Endothelial cell of umbilical vein (primary cell): Measurements from ENCODE around the gene NBEA. TPM values are rescaled to one million over a fixed set of nuclear protein-coding genes. Genes with fewer than 3 reads are reported as not detected.

Source experiments
- BruUV-seq: library from RNA; stranded (reverse); fragments of 400-500 nt; replicated peaks from 2 replicates; lab custom pipeline; 2021; lab: Mats Ljungman, UMichigan
- CTCF ChIA-PET: fragments of 300-600, 350-600 bp; sonication (Branson Sonifier 250); formaldehyde crosslinking; loops from one replicate; lab custom pipeline; 2021; ENCODE audit warnings: antibody characterized with exemption, inconsistent platforms; lab: Charles Lee
- POLR2A ChIA-PET: fragments of 300-600, 350-600 bp; sonication (Branson Sonifier 250); formaldehyde crosslinking; loops from one replicate; lab custom pipeline; 2021; ENCODE audit warnings: antibody characterized with exemption, inconsistent platforms; lab: Charles Lee
- DNase-seq: peaks from one replicate; pipeline ENCODE4 v3.0.0-alpha.2; 2011; ENCODE audit warnings: low read depth, low spot score
- FAIRE-seq: peaks from 2 replicates; lab custom pipeline; 2011; peaks lifted over from hg19 to GRCh38; lab: Jason Lieb, UNC
- H2AFZ ChIP-seq: 2 replicates; pipeline ENCODE4 v1.6.0; 2012; ENCODE audit warnings: low read depth, low read length, control low read depth, inconsistent platforms
- H3K27ac ChIP-seq: 2 replicates; pipeline ENCODE4 v1.5.1; 2011; ENCODE audit warnings: low read depth, mild to moderate bottlenecking, control low read depth, low read length, moderate library complexity; ENCODE audit not compliant: insufficient read depth
- H3K27me3 ChIP-seq, 2 experiments: 2 replicates each; pipeline versions ENCODE4 v1.6.0 to v1.6.1; 2011; ENCODE audit warnings: low read length in 2 of 2, mixed read lengths in 1 of 2; ENCODE audit not compliant: control insufficient read depth in 2 of 2, insufficient read depth in 2 of 2
- H3K36me3 ChIP-seq, 2 experiments: 2 replicates in 1 of 2; 3 replicates in 1 of 2; pipeline ENCODE4 v1.5.1; 2011; ENCODE audit warnings: low read length in 2 of 2, mild to moderate bottlenecking in 1 of 2, moderate library complexity in 1 of 2; ENCODE audit not compliant: control insufficient read depth in 2 of 2, insufficient read depth in 2 of 2; ENCODE audit errors: extremely low read depth in 1 of 2
- H3K4me1 ChIP-seq: 3 replicates; pipeline ENCODE4 v1.5.1; 2011; ENCODE audit warnings: mild to moderate bottlenecking, low read length; ENCODE audit not compliant: control insufficient read depth, insufficient read depth; ENCODE audit errors: extremely low read depth
- H3K4me2 ChIP-seq: 2 replicates; pipeline ENCODE4 v1.6.1; 2011; ENCODE audit warnings: low read length, control low read depth, mixed read lengths; ENCODE audit not compliant: insufficient read depth
- H3K4me3 ChIP-seq, 3 experiments: fragments of 200-600 bp in 1 of 3; sonication (generic), shearing (Covaris generic) in 1 of 3; replicated peaks in 1 of 3; 2 replicates each; pipeline ENCODE4 v1.5.1; 2011 to 2016; ENCODE audit warnings: control low read depth in 3 of 3, low read length in 3 of 3, mild to moderate bottlenecking in 2 of 3, inconsistent platforms in 1 of 3, low read depth in 1 of 3, moderate library complexity in 1 of 3; ENCODE audit not compliant: insufficient read depth in 1 of 3
- H3K79me2 ChIP-seq: 2 replicates; pipeline ENCODE4 v1.6.0; 2012; ENCODE audit warnings: low read length, inconsistent platforms; ENCODE audit not compliant: control insufficient read depth, insufficient read depth
- H3K9ac ChIP-seq: replicated peaks from 2 replicates; pipeline ENCODE3; 2011; ENCODE audit warnings: low read length, control low read depth; ENCODE audit not compliant: insufficient read depth; ENCODE audit errors: extremely low read depth
- H3K9me1 ChIP-seq: replicated peaks from 3 replicates; pipeline ENCODE4 v1.6.0; 2011; ENCODE audit warnings: mild to moderate bottlenecking, low read length; ENCODE audit not compliant: control insufficient read depth, insufficient read depth; ENCODE audit errors: extremely low read depth
- H3K9me3 ChIP-seq: replicated peaks from 2 replicates; pipeline ENCODE4 v1.5.1; 2012; ENCODE audit warnings: low read length, inconsistent platforms; ENCODE audit not compliant: control insufficient read depth, insufficient read depth
- H4K20me1 ChIP-seq: replicated peaks from 2 replicates; pipeline ENCODE3; 2011; ENCODE audit warnings: mild to moderate bottlenecking, low read length; ENCODE audit not compliant: control insufficient read depth, insufficient read depth; ENCODE audit errors: extremely low read depth
- EZH2 ChIP-seq: IDR thresholded peaks from 2 replicates; pipeline ENCODE4 v1.6.1; 2012; ENCODE audit warnings: borderline replicate concordance, low read depth, mild to moderate bottlenecking, moderate library complexity, low read length, inconsistent platforms; ENCODE audit not compliant: severe bottlenecking
- FOS ChIP-seq: IDR thresholded peaks from 2 replicates; pipeline ENCODE4 v1.6.1; 2011; ENCODE audit warnings: mild to moderate bottlenecking, low read length, moderate library complexity, borderline replicate concordance; ENCODE audit not compliant: insufficient read depth
- GATA2 ChIP-seq: IDR thresholded peaks from 2 replicates; pipeline ENCODE4 v1.7.0; 2011; ENCODE audit warnings: low read depth, mild to moderate bottlenecking, moderate library complexity, mixed read lengths, low read length; ENCODE audit not compliant: insufficient read length, insufficient read depth
- JUN ChIP-seq: IDR thresholded peaks from 2 replicates; pipeline ENCODE4 v1.6.1; 2011; ENCODE audit warnings: borderline replicate concordance, low read depth; ENCODE audit not compliant: insufficient read length, insufficient read depth
- MYC ChIP-seq: IDR thresholded peaks from one replicate; pipeline ENCODE4 v1.6.1; 2011; ENCODE audit warnings: mild to moderate bottlenecking, low read depth, low read length
- POLR2A ChIP-seq: IDR thresholded peaks from 2 replicates; pipeline ENCODE4 v1.6.1; 2012; ENCODE audit warnings: low read depth, mild to moderate bottlenecking, control low read depth, low read length
- dilution Hi-C: fragments of 300-500 bp; cut with MboI; formaldehyde crosslinking; loops from one replicate; pipeline ENCODE4 v1.15.0; 2019; ENCODE audit warnings: low sequenced_read_pairs; ENCODE audit not compliant: extremely low pct_ligation_motif_present
- intact Hi-C: fragments of 100-400 bp; cut with micrococcal nuclease; formaldehyde crosslinking; loops from one replicate; pipeline ENCODE4 v1.10.0; 2022
- polyA plus RNA-seq, 4 experiments: library from polyadenylated mRNA; depleted of rRNA in 3 of 4; stranded (reverse) in 3 of 4; unstranded in 1 of 4; fragments of >200 nt; gene quantifications; 2 replicates each; pipeline versions ENCODE4 v1.2.1 to v1.2.3, GENCODE V29; 2011 to 2012; ENCODE audit warnings: missing spikeins in 1 of 4
- total RNA-seq: library from RNA; stranded (reverse); gene quantifications from 2 replicates; pipeline ENCODE4 v1.2.3, GENCODE V29; 2021
- TF ChIP-seq, protein P1 (sequence below): IDR thresholded peaks from 2 replicates; pipeline ENCODE4 v1.6.1; 2011; ENCODE audit not compliant: insufficient read depth, insufficient read length
- TF ChIP-seq, protein P2 (sequence below), 2 donors: IDR thresholded peaks; 1 replicate in 1 of 2; 2 replicates in 1 of 2; pipeline ENCODE4 v1.5.1; 2011; ENCODE audit warnings: low read length in 2 of 2, mild to moderate bottlenecking in 2 of 2, moderate library complexity in 2 of 2, control low read depth in 1 of 2, inconsistent platforms in 1 of 2, low read depth in 1 of 2; ENCODE audit not compliant: insufficient read depth in 1 of 2; ENCODE audit errors: extremely low read depth in 1 of 2

The NBEA gene
- total and polyA plus RNA-seq, 2 donors (not counting 3 experiments of a cell fraction or from before 2014, with no cell fraction given), result 3.0 to 4.8 TPM

DNA sequence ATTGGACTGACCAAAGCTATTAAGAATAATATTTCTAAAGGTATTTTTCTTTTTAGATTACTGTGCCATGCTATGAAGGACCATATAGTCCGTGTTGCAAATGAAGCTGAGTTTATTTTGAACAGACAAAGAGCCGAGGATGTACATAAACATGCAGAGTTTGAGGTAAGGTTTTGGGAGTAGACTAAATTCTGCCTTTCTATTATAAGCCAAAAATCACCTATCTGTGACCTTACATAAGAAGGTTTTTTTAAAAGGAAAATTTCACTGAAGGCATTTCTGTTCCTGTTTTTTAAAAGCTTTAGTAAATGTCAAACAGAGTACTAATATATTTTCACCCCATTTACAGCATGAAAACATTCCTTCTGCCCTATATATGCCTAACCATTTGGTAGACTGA is 407.0 kb downstream of the NBEA start:
- ChIA-PET CTCF (interaction anchor here (0.9 to 3.6 kb wide), 2 partner anchors 11 to 13 kb away, joined by 3 to 18 read pairs; no protein-coding TSS in a partner anchor), POLR2A (no interaction called here)
- no peak for FAIRE-seq
- Histone ChIP-seq H4K20me1 (no peaks in the 10 kb centered on the region), H3K4me1 (peaks cover 13% of the 10 kb centered on the region), H3K27me3 (no peaks in the 10 kb centered on the region), H3K9me1 (no peaks in the 10 kb centered on the region), H3K4me3 (no peak overlapping the region), H3K9me3 (no peaks in the 10 kb centered on the region), H3K9ac (no peak overlapping the region), H3K36me3 (no peaks in the 10 kb centered on the region), H3K4me2 (peak overlapping the region; percentile 50), H2AFZ (no peak overlapping the region), H3K27ac (no peak overlapping the region), H3K79me2 (no peaks in the 10 kb centered on the region)
- intact Hi-C loops (no loop called here), dilution Hi-C loops (no loop called here)
- TF ChIP-seq MYC (no peak), GATA2 (no peak), POLR2A (no peak)
- peak; percentile 2 for DNase-seq
- no TSS peak for BruUV-seq

DNA sequence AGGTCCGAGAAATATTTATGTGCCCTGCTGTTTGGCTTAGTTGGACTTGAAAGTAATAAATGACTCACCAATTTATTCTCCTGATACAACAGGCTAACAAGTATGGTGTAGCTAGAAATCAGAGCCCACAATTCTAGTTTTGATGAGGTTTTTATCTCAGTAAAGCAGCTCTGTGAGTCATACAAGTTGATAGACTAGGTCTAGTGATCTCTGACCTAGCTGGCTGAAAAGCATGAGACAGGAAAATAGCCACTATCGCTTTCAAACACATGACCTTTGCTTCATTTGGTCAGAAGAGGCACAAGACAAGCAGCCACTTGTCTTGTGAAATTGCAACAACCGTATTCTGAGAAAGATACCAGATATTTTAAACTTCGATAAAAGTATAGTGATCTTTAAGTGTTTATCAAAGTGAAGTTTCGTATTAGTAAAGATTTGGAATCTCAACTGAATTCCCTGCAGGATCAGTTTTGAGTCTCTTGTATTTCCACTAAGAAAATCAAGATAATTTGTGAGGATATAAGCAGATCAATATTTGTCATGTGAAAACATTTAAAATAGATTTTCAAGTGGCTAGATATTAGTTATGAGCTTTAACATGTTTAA is 407.7 kb downstream of the NBEA start:
- H3K27ac ChIP-seq, result peak overlapping the region; percentile 40
- dilution Hi-C loops, result no loop called here
- POLR2A ChIA-PET, result no interaction called here

More for the DNA sequence above, 407.7 kb downstream of the NBEA start:
- no peaks in the 10 kb centered on the region for H3K9me3 ChIP-seq
- CTCF ChIA-PET, result interaction anchor here (0.8 to 3.6 kb wide), 3 partner anchors 10 to 57 kb away, joined by 3 to 18 read pairs (median 3); no protein-coding TSS in a partner anchor
- TF ChIP-seq EZH2 (no peak), MYC (no peak), FOS (peak; percentile 74), JUN (peak; percentile 78), POLR2A (no peak), GATA2 (peak; percentile 75)
- TF ChIP-seq, protein P1, sequence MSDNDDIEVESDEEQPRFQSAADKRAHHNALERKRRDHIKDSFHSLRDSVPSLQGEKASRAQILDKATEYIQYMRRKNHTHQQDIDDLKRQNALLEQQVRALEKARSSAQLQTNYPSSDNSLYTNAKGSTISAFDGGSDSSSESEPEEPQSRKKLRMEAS, result no peak
- TF ChIP-seq, protein P2, sequence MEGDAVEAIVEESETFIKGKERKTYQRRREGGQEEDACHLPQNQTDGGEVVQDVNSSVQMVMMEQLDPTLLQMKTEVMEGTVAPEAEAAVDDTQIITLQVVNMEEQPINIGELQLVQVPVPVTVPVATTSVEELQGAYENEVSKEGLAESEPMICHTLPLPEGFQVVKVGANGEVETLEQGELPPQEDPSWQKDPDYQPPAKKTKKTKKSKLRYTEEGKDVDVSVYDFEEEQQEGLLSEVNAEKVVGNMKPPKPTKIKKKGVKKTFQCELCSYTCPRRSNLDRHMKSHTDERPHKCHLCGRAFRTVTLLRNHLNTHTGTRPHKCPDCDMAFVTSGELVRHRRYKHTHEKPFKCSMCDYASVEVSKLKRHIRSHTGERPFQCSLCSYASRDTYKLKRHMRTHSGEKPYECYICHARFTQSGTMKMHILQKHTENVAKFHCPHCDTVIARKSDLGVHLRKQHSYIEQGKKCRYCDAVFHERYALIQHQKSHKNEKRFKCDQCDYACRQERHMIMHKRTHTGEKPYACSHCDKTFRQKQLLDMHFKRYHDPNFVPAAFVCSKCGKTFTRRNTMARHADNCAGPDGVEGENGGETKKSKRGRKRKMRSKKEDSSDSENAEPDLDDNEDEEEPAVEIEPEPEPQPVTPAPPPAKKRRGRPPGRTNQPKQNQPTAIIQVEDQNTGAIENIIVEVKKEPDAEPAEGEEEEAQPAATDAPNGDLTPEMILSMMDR (IDR thresholded peaks at IDR 0.05; ENCODE audit: extremely low read depth in 1 of 2, insufficient read depth in 1 of 2, low read depth in 1 of 2, low read length in 2 of 2), result no peak
- no peaks in the 10 kb centered on the region for H3K27me3 ChIP-seq
- no peaks in the 10 kb centered on the region for H3K79me2 ChIP-seq
- intact Hi-C loops, result no loop called here
- H3K4me3 ChIP-seq, result no peak overlapping the region
- peak overlapping the region; percentile 50 for H3K4me2 ChIP-seq
- no peaks in the 10 kb centered on the region for H4K20me1 ChIP-seq
- FAIRE-seq, result peak; percentile 67
- H3K9ac ChIP-seq, result no peak overlapping the region
- no TSS peak for BruUV-seq
- no peak overlapping the region for H2AFZ ChIP-seq
- DNase-seq, result peak; percentile 90
- no peaks in the 10 kb centered on the region for H3K36me3 ChIP-seq
- peaks cover 13% of the 10 kb centered on the region for H3K4me1 ChIP-seq
- H3K9me1 ChIP-seq, result no peaks in the 10 kb centered on the region
